Mesodermal cell (in vitro differentiated cells): ENCODE results near the gene ALK.

Experiments
- H3K27ac ChIP-seq: 2 replicates; pipeline ENCODE4 v1.7.0; 2013; ENCODE audit warnings: mild to moderate bottlenecking, low read depth, low read length, moderate library complexity; ENCODE audit not compliant: severe bottlenecking
- H3K36me3 ChIP-seq: 2 replicates; pipeline ENCODE4 v1.7.1; 2013; ENCODE audit warnings: mild to moderate bottlenecking, low read length, moderate library complexity; ENCODE audit not compliant: control insufficient read depth, insufficient read depth
- H3K4me1 ChIP-seq: one replicate; pipeline ENCODE4 v1.7.1; 2013; ENCODE audit warnings: mild to moderate bottlenecking, low read length; ENCODE audit not compliant: insufficient read depth, control insufficient read depth, poor library complexity, severe bottlenecking
- H3K4me3 ChIP-seq: 2 replicates; pipeline ENCODE4 v1.7.0; 2013; ENCODE audit warnings: low read length, control low read depth, mild to moderate bottlenecking; ENCODE audit not compliant: insufficient read depth, poor library complexity, severe bottlenecking; ENCODE audit errors: extremely low read depth
- H3K9me3 ChIP-seq: 2 replicates; pipeline ENCODE4 v1.7.1; 2013; ENCODE audit warnings: mild to moderate bottlenecking, low read length, moderate library complexity; ENCODE audit not compliant: control insufficient read depth
- WGBS, 2 experiments: methylation state at CpG; one replicate each; pipeline ENCODE4 v1.1.5; 2013; ENCODE audit warnings: missing lambda C conversion rate in 2 of 2; ENCODE audit not compliant: insufficient coverage in 2 of 2; 5-methylcytosine and 5-hydroxymethylcytosine counted together

Gene ALK

GRCh38 chr2:29322011-29322410, 599.4 kb downstream of the ALK start:
- no peaks in the 10 kb centered on the region for H3K9me3 ChIP-seq
- no peak overlapping the region for H3K27ac ChIP-seq
- H3K36me3 ChIP-seq = no peaks in the 10 kb centered on the region
- no peak overlapping the region for H3K4me3 ChIP-seq
- peaks cover 9% of the 10 kb centered on the region for H3K4me1 ChIP-seq
- 44 to 80% methylated on average over 1 of the region's 2 CpGs for WGBS, 2 experiments

- H3K4me1 ChIP-seq = peaks cover 8% of the 10 kb centered on the region
- H3K9me3 ChIP-seq = no peaks in the 10 kb centered on the region
- no peak overlapping the region for H3K27ac ChIP-seq
- 87 to 91% methylated on average over 6 to 7 of the region's 8 CpGs for WGBS, 2 experiments
- no peaks in the 10 kb centered on the region for H3K36me3 ChIP-seq
- no peak overlapping the region for H3K4me3 ChIP-seq
Observed at GRCh38 chr2:29317801-29318485, 603.4 kb downstream of the ALK start.

GRCh38 chr2:29317077-29317517, 604.3 kb downstream of the ALK start:
- no peak overlapping the region for H3K4me3 ChIP-seq
- no peaks in the 10 kb centered on the region for H3K36me3 ChIP-seq
- H3K4me1 ChIP-seq = peaks cover 8% of the 10 kb centered on the region
- 86 to 100% methylated on average over 2 of the region's 3 CpGs for WGBS, 2 experiments
- H3K9me3 ChIP-seq = no peaks in the 10 kb centered on the region
- H3K27ac ChIP-seq = no peak overlapping the region

- no peak overlapping the region for H3K4me3 ChIP-seq
- H3K36me3 ChIP-seq = no peaks in the 10 kb centered on the region
- 28 to 43% methylated on average over 5 to 12 of the region's 18 CpGs for WGBS, 2 experiments
- H3K9me3 ChIP-seq = no peaks in the 10 kb centered on the region
- H3K4me1 ChIP-seq = peaks cover 3% of the 10 kb centered on the region
- H3K27ac ChIP-seq = peak overlapping the region; percentile 3
Observed at GRCh38 chr2:29314816-29315571, 606.4 kb downstream of the ALK start.

- 94 to 100% methylated on average over 2 to 4 of the region's 5 CpGs for WGBS, 2 experiments
- H3K4me1 ChIP-seq = peaks cover 3% of the 10 kb centered on the region
- H3K27ac ChIP-seq = no peak overlapping the region
- no peaks in the 10 kb centered on the region for H3K9me3 ChIP-seq
- H3K4me3 ChIP-seq = no peak overlapping the region
- H3K36me3 ChIP-seq = no peaks in the 10 kb centered on the region
Observed at GRCh38 chr2:29311458-29311857, 609.9 kb downstream of the ALK start.

GRCh38 chr2:29310650-29311348, 610.6 kb downstream of the ALK start:
- H3K27ac ChIP-seq = no peak overlapping the region
- H3K4me1 ChIP-seq = peaks cover 3% of the 10 kb centered on the region
- no peaks in the 10 kb centered on the region for H3K9me3 ChIP-seq
- WGBS, 2 experiments = 71 to 76% methylated on average over 7 to 8 of the region's 10 CpGs
- H3K36me3 ChIP-seq = no peaks in the 10 kb centered on the region
- no peak overlapping the region for H3K4me3 ChIP-seq

- no peak overlapping the region for H3K27ac ChIP-seq
- H3K9me3 ChIP-seq = no peaks in the 10 kb centered on the region
- 90% methylated on average over 2 to 5 of the region's 9 CpGs for WGBS, 2 experiments
- no peaks in the 10 kb centered on the region for H3K4me1 ChIP-seq
- no peaks in the 10 kb centered on the region for H3K36me3 ChIP-seq
- no peak overlapping the region for H3K4me3 ChIP-seq
Observed at GRCh38 chr2:29309090-29310029, 612.0 kb downstream of the ALK start.

GRCh38 chr2:29308366-29308765, 613.0 kb downstream of the ALK start:
- Histone ChIP-seq H3K4me1 (no peaks in the 10 kb centered on the region), H3K9me3 (no peaks in the 10 kb centered on the region), H3K36me3 (no peaks in the 10 kb centered on the region), H3K27ac (no peak overlapping the region), H3K4me3 (no peak overlapping the region)
- WGBS, 2 experiments = 89 to 93% methylated on average over 8 of the region's 9 CpGs

- 83 to 100% methylated on average over 1 of the region's 2 CpGs for WGBS, 2 experiments
- Histone ChIP-seq H3K36me3 (no peaks in the 10 kb centered on the region), H3K4me3 (no peak overlapping the region), H3K4me1 (no peaks in the 10 kb centered on the region), H3K9me3 (no peaks in the 10 kb centered on the region), H3K27ac (no peak overlapping the region)
Observed at GRCh38 chr2:29307519-29307918, 613.9 kb downstream of the ALK start.

- H3K36me3 ChIP-seq = no peaks in the 10 kb centered on the region
- no peak overlapping the region for H3K27ac ChIP-seq
- H3K4me1 ChIP-seq = no peaks in the 10 kb centered on the region
- 55 to 84% methylated on average over 1 to 4 of the region's 6 CpGs for WGBS, 2 experiments
- H3K9me3 ChIP-seq = no peaks in the 10 kb centered on the region
- no peak overlapping the region for H3K4me3 ChIP-seq
Observed at GRCh38 chr2:29305762-29306161, 615.6 kb downstream of the ALK start.
